Fibroblast of lung (primary cell): ENCODE data around the gene TNFSF15.

Source experiments
- CTCF ChIP-seq, 2 donors: IDR thresholded peaks in 1 of 2; conservative IDR thresholded peaks in 1 of 2; 1 replicate in 1 of 2; 2 replicates in 1 of 2; pipeline ENCODE4 v1.5.1; 2011 to 2012; ENCODE audit warnings: low read length in 2 of 2, control low read depth in 1 of 2, inconsistent platforms in 1 of 2, low read depth in 1 of 2, mild to moderate bottlenecking in 1 of 2
- EZH2 ChIP-seq: IDR thresholded peaks from 2 replicates; pipeline ENCODE4 v1.5.1; 2012; ENCODE audit warnings: low read length, control low read depth, mild to moderate bottlenecking; ENCODE audit errors: missing control alignments

GRCh38 chr9:114826431-114826830 is 20.6 kb upstream of the TNFSF15 start:
- TF ChIP-seq CTCF (conservative IDR thresholded peaks at IDR 0.05 in 1 of 2, IDR thresholded peaks at IDR 0.05 in 1 of 2; ENCODE audit: low read depth in 1 of 2, low read length in 2 of 2) (no peak), EZH2 (no peak)
